ENCODE results near the gene FGGY.

Gene FGGY

DNA sequence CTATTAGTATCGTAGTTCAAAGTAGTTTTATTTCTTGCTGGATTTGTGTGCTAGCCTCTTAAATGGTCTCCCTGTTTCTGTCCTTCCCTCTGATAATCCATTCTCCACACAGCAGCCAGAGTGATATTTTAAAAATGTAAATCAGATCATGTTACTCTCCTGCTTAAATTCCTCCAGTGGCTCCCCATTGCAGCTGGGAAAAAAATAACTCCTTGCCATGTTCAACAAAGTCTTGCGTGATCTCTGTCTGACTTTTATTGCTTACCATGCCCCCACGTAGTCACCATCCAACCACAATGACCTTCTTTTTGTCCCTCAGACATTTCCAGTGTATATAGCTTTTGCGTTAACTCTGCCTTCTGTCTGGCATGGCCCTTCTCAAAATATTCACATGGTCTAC lies 178.8 kb downstream of the FGGY start:
- Histone ChIP-seq H3K9me3 (ENCODE audit: insufficient read depth, low read length) (no peaks in the 10 kb centered on the region), H3K4me2 (ENCODE audit: low read depth, low read length, poor library complexity, severe bottlenecking) (no peak overlapping the region), H3K9me2 (replicated peaks; ENCODE audit: insufficient read depth, low read length) (no peaks in the 10 kb centered on the region), H3K27ac (ENCODE audit: low read depth, low read length) (no peak overlapping the region), H3K9ac (ENCODE audit: low read length) (no peak overlapping the region), H3K36me3 (ENCODE audit: low read length) (no peaks in the 10 kb centered on the region), H3F3A (ENCODE audit: insufficient read depth) (no peaks in the 10 kb centered on the region), H2AFZ (ENCODE audit: low read depth, low read length, severe bottlenecking) (no peak overlapping the region), H3K4me3 (ENCODE audit: insufficient read depth, low read length, poor library complexity, severe bottlenecking) (no peak overlapping the region), H3K27me3 (ENCODE audit: low read length) (no peaks in the 10 kb centered on the region), H4K20me1 (ENCODE audit: low read depth, low read length) (no peaks in the 10 kb centered on the region), H3K79me2 (ENCODE audit: insufficient read depth, low read length) (no peaks in the 10 kb centered on the region)
- TF ChIP-seq, protein P1, sequence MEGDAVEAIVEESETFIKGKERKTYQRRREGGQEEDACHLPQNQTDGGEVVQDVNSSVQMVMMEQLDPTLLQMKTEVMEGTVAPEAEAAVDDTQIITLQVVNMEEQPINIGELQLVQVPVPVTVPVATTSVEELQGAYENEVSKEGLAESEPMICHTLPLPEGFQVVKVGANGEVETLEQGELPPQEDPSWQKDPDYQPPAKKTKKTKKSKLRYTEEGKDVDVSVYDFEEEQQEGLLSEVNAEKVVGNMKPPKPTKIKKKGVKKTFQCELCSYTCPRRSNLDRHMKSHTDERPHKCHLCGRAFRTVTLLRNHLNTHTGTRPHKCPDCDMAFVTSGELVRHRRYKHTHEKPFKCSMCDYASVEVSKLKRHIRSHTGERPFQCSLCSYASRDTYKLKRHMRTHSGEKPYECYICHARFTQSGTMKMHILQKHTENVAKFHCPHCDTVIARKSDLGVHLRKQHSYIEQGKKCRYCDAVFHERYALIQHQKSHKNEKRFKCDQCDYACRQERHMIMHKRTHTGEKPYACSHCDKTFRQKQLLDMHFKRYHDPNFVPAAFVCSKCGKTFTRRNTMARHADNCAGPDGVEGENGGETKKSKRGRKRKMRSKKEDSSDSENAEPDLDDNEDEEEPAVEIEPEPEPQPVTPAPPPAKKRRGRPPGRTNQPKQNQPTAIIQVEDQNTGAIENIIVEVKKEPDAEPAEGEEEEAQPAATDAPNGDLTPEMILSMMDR (IDR thresholded peaks at IDR 0.05; ENCODE audit: insufficient read depth, low read length, poor library complexity, severe bottlenecking): no peak
- no peak for TF ChIP-seq EZH2phosphoT487 (conservative IDR thresholded peaks at IDR 0.05; ENCODE audit: low read length)

DNA sequence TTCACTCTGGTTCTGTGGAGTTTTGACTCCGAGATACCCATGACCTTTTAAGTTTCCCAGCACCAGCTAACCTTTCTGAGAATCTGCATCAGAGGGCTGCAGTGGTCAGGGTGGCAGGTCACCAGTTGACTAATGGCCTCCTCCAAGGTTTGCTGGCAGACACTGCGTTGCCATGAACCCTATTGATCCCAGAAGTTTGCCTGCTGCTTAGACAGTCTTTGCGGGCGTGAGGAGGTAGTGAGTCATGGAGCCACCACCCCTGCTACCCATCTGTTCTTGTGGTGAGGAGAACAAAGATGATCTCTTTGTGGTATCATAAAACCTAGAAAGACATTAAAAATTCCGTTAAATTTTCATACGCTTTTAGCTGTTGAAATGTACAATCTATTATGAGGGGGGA lies 180.4 kb downstream of the FGGY start:
- H2AFZ ChIP-seq (ENCODE audit: low read depth, low read length, severe bottlenecking): no peak overlapping the region
- no peaks in the 10 kb centered on the region for H3K36me3 ChIP-seq (ENCODE audit: low read length)
- H4K20me1 ChIP-seq (ENCODE audit: low read depth, low read length): no peaks in the 10 kb centered on the region
- no peaks in the 10 kb centered on the region for H3F3A ChIP-seq (ENCODE audit: insufficient read depth)
- no peaks in the 10 kb centered on the region for H3K27me3 ChIP-seq (ENCODE audit: low read length)
- H3K27ac ChIP-seq (ENCODE audit: low read depth, low read length): no peak overlapping the region
- H3K79me2 ChIP-seq (ENCODE audit: insufficient read depth, low read length): no peaks in the 10 kb centered on the region
- no peak overlapping the region for H3K4me2 ChIP-seq (ENCODE audit: low read depth, low read length, poor library complexity, severe bottlenecking)
- no peak for TF ChIP-seq EZH2phosphoT487 (conservative IDR thresholded peaks at IDR 0.05; ENCODE audit: low read length)
- TF ChIP-seq, protein P1 (IDR thresholded peaks at IDR 0.05; ENCODE audit: insufficient read depth, low read length, poor library complexity, severe bottlenecking): no peak
- H3K4me3 ChIP-seq (ENCODE audit: insufficient read depth, low read length, poor library complexity, severe bottlenecking): no peak overlapping the region
- H3K9ac ChIP-seq (ENCODE audit: low read length): no peak overlapping the region
- H3K9me3 ChIP-seq (ENCODE audit: insufficient read depth, low read length): no peaks in the 10 kb centered on the region
- H3K9me2 ChIP-seq (replicated peaks; ENCODE audit: insufficient read depth, low read length): no peaks in the 10 kb centered on the region

DNA sequence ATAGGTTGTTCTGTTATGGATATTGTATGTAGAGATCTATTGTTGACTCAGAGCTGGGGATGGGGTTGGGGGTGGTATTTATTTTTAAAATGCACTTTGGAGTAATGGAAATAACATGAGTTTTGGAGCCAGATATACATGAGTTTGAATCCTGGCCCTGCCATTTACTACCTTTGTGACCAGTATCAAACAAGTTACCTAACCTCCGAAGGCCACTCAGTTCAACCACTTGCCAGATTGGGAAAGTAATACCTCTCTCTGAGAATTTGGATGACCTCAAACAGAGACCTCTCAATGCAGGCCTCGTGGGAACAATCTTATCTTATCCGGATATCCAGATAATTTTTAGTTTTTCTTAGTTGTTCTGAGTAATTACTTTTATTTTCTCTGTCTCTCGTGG lies 181.0 kb downstream of the FGGY start:
- H3K9ac ChIP-seq (ENCODE audit: low read length): no peak overlapping the region
- no peaks in the 10 kb centered on the region for H3K27me3 ChIP-seq (ENCODE audit: low read length)
- no peaks in the 10 kb centered on the region for H3K9me2 ChIP-seq (replicated peaks; ENCODE audit: insufficient read depth, low read length)
- H3F3A ChIP-seq (ENCODE audit: insufficient read depth): no peaks in the 10 kb centered on the region
- TF ChIP-seq, protein P1 (IDR thresholded peaks at IDR 0.05; ENCODE audit: insufficient read depth, low read length, poor library complexity, severe bottlenecking): no peak
- TF ChIP-seq EZH2phosphoT487 (conservative IDR thresholded peaks at IDR 0.05; ENCODE audit: low read length): no peak
- H3K36me3 ChIP-seq (ENCODE audit: low read length): no peaks in the 10 kb centered on the region
- H2AFZ ChIP-seq (ENCODE audit: low read depth, low read length, severe bottlenecking): no peak overlapping the region
- H3K27ac ChIP-seq (ENCODE audit: low read depth, low read length): no peak overlapping the region
- H3K4me2 ChIP-seq (ENCODE audit: low read depth, low read length, poor library complexity, severe bottlenecking): no peak overlapping the region
- H4K20me1 ChIP-seq (ENCODE audit: low read depth, low read length): no peaks in the 10 kb centered on the region
- H3K9me3 ChIP-seq (ENCODE audit: insufficient read depth, low read length): no peaks in the 10 kb centered on the region
- no peak overlapping the region for H3K4me3 ChIP-seq (ENCODE audit: insufficient read depth, low read length, poor library complexity, severe bottlenecking)
- no peaks in the 10 kb centered on the region for H3K79me2 ChIP-seq (ENCODE audit: insufficient read depth, low read length)
